ENCODE measurements around the gene MYO3A. TPM values are rescaled to one million over a fixed set of nuclear protein-coding genes. Genes with fewer than 3 reads are reported as not detected.
A peak's percentile ranks its signal among the peaks of the same experiment; 100 is the strongest.

Gene MYO3A, protein sequence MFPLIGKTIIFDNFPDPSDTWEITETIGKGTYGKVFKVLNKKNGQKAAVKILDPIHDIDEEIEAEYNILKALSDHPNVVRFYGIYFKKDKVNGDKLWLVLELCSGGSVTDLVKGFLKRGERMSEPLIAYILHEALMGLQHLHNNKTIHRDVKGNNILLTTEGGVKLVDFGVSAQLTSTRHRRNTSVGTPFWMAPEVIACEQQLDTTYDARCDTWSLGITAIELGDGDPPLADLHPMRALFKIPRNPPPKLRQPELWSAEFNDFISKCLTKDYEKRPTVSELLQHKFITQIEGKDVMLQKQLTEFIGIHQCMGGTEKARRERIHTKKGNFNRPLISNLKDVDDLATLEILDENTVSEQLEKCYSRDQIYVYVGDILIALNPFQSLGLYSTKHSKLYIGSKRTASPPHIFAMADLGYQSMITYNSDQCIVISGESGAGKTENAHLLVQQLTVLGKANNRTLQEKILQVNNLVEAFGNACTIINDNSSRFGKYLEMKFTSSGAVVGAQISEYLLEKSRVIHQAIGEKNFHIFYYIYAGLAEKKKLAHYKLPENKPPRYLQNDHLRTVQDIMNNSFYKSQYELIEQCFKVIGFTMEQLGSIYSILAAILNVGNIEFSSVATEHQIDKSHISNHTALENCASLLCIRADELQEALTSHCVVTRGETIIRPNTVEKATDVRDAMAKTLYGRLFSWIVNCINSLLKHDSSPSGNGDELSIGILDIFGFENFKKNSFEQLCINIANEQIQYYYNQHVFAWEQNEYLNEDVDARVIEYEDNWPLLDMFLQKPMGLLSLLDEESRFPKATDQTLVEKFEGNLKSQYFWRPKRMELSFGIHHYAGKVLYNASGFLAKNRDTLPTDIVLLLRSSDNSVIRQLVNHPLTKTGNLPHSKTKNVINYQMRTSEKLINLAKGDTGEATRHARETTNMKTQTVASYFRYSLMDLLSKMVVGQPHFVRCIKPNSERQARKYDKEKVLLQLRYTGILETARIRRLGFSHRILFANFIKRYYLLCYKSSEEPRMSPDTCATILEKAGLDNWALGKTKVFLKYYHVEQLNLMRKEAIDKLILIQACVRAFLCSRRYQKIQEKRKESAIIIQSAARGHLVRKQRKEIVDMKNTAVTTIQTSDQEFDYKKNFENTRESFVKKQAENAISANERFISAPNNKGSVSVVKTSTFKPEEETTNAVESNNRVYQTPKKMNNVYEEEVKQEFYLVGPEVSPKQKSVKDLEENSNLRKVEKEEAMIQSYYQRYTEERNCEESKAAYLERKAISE (N-terminal part only)
- not detected in 2 replicates for total RNA-seq
- not detected in 2 replicates for polyA plus RNA-seq
- polyA plus RNA-seq (2011; cell fraction: cytosol; rRNA removed): not detected in 2 replicates
- not detected in 2 replicates for polyA plus RNA-seq (2011; cell fraction: nucleus; rRNA removed)
- polyA plus RNA-seq (2012): not detected in 2 replicates
- polyA minus RNA-seq: not detected in 2 replicates
- polyA minus RNA-seq (2011; cell fraction: cytosol; rRNA and poly(A)+ RNA removed): not detected
- polyA minus RNA-seq (2011; cell fraction: nucleus; rRNA and poly(A)+ RNA removed): not detected in 2 replicates
- Bru-seq, nascent RNA: percentile 0 among the genes with signal in this experiment
- not detected for BruChase-seq, experiment 1, labeled RNA remaining after a 6-hour chase
- BruChase-seq, experiment 2, labeled RNA remaining after a 2-hour chase: not detected
- long read RNA-seq: 0 reads

DNA sequence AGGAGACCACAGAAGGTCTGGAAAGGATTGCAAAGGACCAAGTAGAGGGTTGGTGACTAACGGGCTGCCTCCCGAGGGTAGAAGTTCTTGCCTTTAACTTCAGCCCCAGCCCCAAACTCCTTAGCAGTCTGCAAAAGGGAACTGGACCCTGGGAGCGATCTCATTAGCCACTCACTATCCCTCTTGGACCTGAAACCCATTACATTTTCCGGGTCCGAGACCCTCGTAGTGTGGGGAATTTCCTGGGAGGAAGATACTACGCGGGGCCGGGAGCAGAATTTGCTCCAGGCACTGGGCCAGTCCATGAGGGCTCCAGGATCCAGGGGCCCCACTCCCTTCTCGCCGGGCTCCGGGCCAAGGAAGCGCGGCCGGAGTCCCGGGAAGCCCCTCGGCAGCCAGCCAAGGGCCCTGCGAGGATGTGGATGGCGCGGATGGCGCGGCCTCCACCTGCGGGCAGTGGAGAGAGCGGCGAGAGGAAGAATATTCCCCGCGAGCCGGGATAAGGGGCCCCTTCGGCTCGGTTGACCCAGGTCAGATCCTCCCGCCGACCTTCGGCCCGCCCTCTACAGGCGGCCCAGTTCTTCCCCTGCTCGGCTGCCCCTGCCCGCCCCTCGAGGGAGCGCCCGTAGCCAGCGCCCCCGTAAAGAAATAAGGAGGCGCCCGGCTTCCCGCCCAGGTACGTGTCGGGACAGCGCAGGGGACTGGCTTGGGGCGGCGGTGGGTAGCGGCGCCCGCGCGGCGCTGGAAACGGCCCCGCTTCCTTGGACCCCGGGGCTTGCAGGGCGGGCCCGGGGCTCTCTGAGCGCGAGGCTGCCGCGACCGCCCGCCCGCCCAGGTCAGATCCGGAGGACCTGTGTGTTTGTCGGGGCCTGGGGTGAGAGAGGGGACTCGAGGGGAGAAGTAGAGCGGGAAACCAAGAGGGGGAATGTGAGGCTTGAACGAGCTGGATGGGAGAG is at the start of gene MYO3A:
TSS of gene MYO3A (plus strand) at position 577 of the 956 bp plus-strand sequence. CDS start 17,882 bp downstream, outside the sequence.
- ChIA-PET CTCF (no interaction called here), POLR2A (no interaction called here)
- Histone ChIP-seq H2AFZ (ENCODE audit: low read depth, low read length) (no peak within 1 kb of the TSS), H4K20me1 (replicated peaks; ENCODE audit: control insufficient read depth, extremely low read depth, insufficient read depth, low read length) (no peaks in the 10 kb centered on the region), H3K9me3 (replicated peaks; ENCODE audit: control insufficient read depth, insufficient read depth, low read length) (no peaks in the 10 kb centered on the region), H3K9ac (replicated peaks; ENCODE audit: extremely low read depth, insufficient read depth, low read length) (no peak within 1 kb of the TSS), H3K27me3 (ENCODE audit: control insufficient read depth in 2 of 2, insufficient read depth in 2 of 2, low read length in 2 of 2) (no peaks in the 10 kb centered on the region), H3K36me3 (ENCODE audit: control insufficient read depth in 2 of 2, extremely low read depth in 1 of 2, insufficient read depth in 2 of 2, low read length in 2 of 2) (no peaks in the 10 kb centered on the region), H3K27ac (ENCODE audit: insufficient read depth, low read depth, low read length) (no peak within 1 kb of the TSS), H3K4me1 (ENCODE audit: control insufficient read depth, extremely low read depth, insufficient read depth, low read length) (no peaks in the 10 kb centered on the region), H3K4me3 (replicated peaks in 1 of 3; ENCODE audit: insufficient read depth in 1 of 3, low read depth in 1 of 3, low read length in 3 of 3) (no peak within 1 kb of the TSS), H3K9me1 (replicated peaks; ENCODE audit: control insufficient read depth, extremely low read depth, insufficient read depth, low read length) (no peaks in the 10 kb centered on the region), H3K79me2 (ENCODE audit: control insufficient read depth, insufficient read depth, low read length) (no peaks in the 10 kb centered on the region), H3K4me2 (ENCODE audit: insufficient read depth, low read length) (no peak within 1 kb of the TSS)
- no TSS peak for BruUV-seq (replicated peaks)
- dilution Hi-C loops (cut with MboI; ENCODE audit: extremely low pct_ligation_motif_present, low sequenced_read_pairs): no loop called here
- FAIRE-seq: no peak
- no peak for DNase-seq (ENCODE audit: low read depth, low spot score)
- intact Hi-C loops (cut with micrococcal nuclease): no loop called here
- TF ChIP-seq EZH2 (IDR thresholded peaks at IDR 0.05; ENCODE audit: borderline replicate concordance, low read depth, low read length, severe bottlenecking) (no peak), POLR2A (IDR thresholded peaks at IDR 0.05; ENCODE audit: low read depth, low read length) (no peak), JUN (IDR thresholded peaks at IDR 0.05; ENCODE audit: borderline replicate concordance, insufficient read depth, insufficient read length, low read depth) (no peak), FOS (IDR thresholded peaks at IDR 0.05; ENCODE audit: borderline replicate concordance, insufficient read depth, low read length) (no peak)
- TF ChIP-seq, protein P1, sequence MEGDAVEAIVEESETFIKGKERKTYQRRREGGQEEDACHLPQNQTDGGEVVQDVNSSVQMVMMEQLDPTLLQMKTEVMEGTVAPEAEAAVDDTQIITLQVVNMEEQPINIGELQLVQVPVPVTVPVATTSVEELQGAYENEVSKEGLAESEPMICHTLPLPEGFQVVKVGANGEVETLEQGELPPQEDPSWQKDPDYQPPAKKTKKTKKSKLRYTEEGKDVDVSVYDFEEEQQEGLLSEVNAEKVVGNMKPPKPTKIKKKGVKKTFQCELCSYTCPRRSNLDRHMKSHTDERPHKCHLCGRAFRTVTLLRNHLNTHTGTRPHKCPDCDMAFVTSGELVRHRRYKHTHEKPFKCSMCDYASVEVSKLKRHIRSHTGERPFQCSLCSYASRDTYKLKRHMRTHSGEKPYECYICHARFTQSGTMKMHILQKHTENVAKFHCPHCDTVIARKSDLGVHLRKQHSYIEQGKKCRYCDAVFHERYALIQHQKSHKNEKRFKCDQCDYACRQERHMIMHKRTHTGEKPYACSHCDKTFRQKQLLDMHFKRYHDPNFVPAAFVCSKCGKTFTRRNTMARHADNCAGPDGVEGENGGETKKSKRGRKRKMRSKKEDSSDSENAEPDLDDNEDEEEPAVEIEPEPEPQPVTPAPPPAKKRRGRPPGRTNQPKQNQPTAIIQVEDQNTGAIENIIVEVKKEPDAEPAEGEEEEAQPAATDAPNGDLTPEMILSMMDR (IDR thresholded peaks at IDR 0.05; ENCODE audit: extremely low read depth in 1 of 2, insufficient read depth in 1 of 2, low read depth in 1 of 2, low read length in 2 of 2): no peak

All from endothelial cell of umbilical vein (primary cell).